ENCODE data around the gene MCL1.
"Not testable (repeated sequence)": the region's sequence is repeated elsewhere in the genome, so short reads cannot be mapped to it uniquely, and the experiment has no call there.

The MCL1 gene

DNA sequence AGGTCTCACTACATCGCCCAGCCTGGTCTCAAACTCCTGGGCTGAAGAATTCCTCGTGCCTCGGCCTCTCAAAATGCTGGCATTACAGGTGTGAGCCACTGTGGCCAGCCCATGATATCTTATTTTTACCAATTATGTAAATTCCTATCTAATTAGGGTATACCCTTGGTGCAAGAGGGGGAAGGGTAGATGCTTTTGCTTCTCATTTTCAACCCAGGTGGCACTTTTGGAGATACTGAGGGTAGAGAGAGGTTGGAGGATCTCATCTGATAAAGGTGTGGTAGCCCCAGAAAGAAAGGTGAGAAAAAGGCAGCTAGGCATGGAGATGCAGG, 32.6 kb upstream of the MCL1 start:
- H3K36me3 ChIP-seq (replicated peaks; ENCODE audit: low read depth, low read length): peaks cover 37% of the 10 kb centered on the region
- TF ChIP-seq EZH2phosphoT487 (IDR thresholded peaks at IDR 0.05; ENCODE audit: low read depth): no peak
- TF ChIP-seq, protein P1, sequence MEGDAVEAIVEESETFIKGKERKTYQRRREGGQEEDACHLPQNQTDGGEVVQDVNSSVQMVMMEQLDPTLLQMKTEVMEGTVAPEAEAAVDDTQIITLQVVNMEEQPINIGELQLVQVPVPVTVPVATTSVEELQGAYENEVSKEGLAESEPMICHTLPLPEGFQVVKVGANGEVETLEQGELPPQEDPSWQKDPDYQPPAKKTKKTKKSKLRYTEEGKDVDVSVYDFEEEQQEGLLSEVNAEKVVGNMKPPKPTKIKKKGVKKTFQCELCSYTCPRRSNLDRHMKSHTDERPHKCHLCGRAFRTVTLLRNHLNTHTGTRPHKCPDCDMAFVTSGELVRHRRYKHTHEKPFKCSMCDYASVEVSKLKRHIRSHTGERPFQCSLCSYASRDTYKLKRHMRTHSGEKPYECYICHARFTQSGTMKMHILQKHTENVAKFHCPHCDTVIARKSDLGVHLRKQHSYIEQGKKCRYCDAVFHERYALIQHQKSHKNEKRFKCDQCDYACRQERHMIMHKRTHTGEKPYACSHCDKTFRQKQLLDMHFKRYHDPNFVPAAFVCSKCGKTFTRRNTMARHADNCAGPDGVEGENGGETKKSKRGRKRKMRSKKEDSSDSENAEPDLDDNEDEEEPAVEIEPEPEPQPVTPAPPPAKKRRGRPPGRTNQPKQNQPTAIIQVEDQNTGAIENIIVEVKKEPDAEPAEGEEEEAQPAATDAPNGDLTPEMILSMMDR (IDR thresholded peaks at IDR 0.05; ENCODE audit: low read depth, low read length): no peak
- H3K9me3 ChIP-seq (ENCODE audit: insufficient read depth, low read length): no peaks in the 10 kb centered on the region
- H3K27ac ChIP-seq (ENCODE audit: low read length): peak overlapping the region; percentile 79
- H3K4me3 ChIP-seq (ENCODE audit: low read length): peak overlapping the region; percentile 7
- peaks cover 48% of the 10 kb centered on the region for H3K4me1 ChIP-seq (ENCODE audit: low read length)
- H3K4me2 ChIP-seq (ENCODE audit: low read length): peak overlapping the region; percentile 51
- no peak overlapping the region for H2AFZ ChIP-seq (ENCODE audit: low read depth, low read length)
- H3K27me3 ChIP-seq (ENCODE audit: low read depth, low read length): no peaks in the 10 kb centered on the region
- peaks cover 18% of the 10 kb centered on the region; the same call in 1 of the 2 replicates for H3K79me2 ChIP-seq (ENCODE audit: low read length)
- H3K9ac ChIP-seq (ENCODE audit: low read length): peak overlapping the region; percentile 12; the same call in 1 of the 2 replicates
- H4K20me1 ChIP-seq (ENCODE audit: insufficient read depth, low read length): no peaks in the 10 kb centered on the region

DNA sequence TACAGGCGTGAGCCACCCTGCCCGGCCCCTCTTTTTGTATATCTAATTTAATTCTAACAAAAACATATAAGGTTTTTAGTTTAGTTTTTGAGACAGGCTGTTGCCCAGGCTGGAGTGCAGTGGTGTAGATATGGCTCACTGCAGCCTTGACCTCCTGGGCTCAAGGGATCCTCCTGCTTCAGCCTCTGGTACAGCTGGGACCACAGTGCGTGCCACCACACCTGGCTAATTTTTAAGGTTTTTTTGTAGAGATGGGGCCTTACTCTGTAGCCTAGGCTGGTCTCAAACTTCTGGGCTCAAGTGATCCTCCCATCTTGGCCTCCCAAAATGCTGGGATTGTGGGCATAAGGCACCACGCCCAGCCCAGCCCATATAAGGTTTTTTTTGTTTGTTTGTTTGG, 31.2 kb upstream of the MCL1 start:
- Histone ChIP-seq H4K20me1 (ENCODE audit: insufficient read depth, low read length) (no peaks in the 10 kb centered on the region), H3K27ac (ENCODE audit: low read length) (no peak overlapping the region), H3K4me1 (ENCODE audit: low read length) (peaks cover 44% of the 10 kb centered on the region), H3K36me3 (replicated peaks; ENCODE audit: low read depth, low read length) (peaks cover 26% of the 10 kb centered on the region), H3K9me3 (ENCODE audit: insufficient read depth, low read length) (no peaks in the 10 kb centered on the region), H3K4me3 (ENCODE audit: low read length) (no peak overlapping the region), H3K27me3 (ENCODE audit: low read depth, low read length) (no peaks in the 10 kb centered on the region), H3K4me2 (ENCODE audit: low read length) (no peak overlapping the region), H3K9ac (ENCODE audit: low read length) (no peak overlapping the region), H2AFZ (ENCODE audit: low read depth, low read length) (no peak overlapping the region), H3K79me2 (ENCODE audit: low read length) (peaks cover 16% of the 10 kb centered on the region; the same call in 1 of the 2 replicates)
- TF ChIP-seq, protein P1 (IDR thresholded peaks at IDR 0.05; ENCODE audit: low read depth, low read length): no peak
- no peak for TF ChIP-seq EZH2phosphoT487 (IDR thresholded peaks at IDR 0.05; ENCODE audit: low read depth)

DNA sequence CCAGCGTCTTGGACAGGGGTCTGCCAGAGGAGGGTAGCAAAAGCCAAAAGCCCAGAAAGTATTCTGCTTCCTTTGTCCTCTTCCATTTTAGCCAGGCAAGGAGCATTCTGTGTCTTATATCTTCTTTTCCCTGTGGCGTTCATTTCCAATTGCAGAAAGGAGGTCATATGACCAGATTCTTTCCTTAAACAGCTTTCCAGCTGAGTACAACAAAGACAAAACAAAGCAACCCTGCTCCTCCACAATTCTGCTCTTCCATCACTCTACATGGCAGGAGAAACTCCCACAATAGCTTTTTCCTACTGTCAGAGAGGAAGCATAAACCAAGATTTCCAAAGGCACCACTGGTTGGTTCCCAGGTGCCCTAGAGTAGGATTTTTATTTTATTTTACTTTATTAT, 30.3 kb upstream of the MCL1 start:
- Histone ChIP-seq H3K9me3 (ENCODE audit: insufficient read depth, low read length) (no peaks in the 10 kb centered on the region), H3K4me2 (ENCODE audit: low read length) (no peak overlapping the region), H2AFZ (ENCODE audit: low read depth, low read length) (no peak overlapping the region), H3K27me3 (ENCODE audit: low read depth, low read length) (no peaks in the 10 kb centered on the region), H3K9ac (ENCODE audit: low read length) (no peak overlapping the region), H3K27ac (ENCODE audit: low read length) (no peak overlapping the region), H3K4me1 (ENCODE audit: low read length) (peaks cover 39% of the 10 kb centered on the region), H3K79me2 (ENCODE audit: low read length) (peaks cover 8% of the 10 kb centered on the region; the same call in 1 of the 2 replicates), H3K4me3 (ENCODE audit: low read length) (no peak overlapping the region), H4K20me1 (ENCODE audit: insufficient read depth, low read length) (no peaks in the 10 kb centered on the region), H3K36me3 (replicated peaks; ENCODE audit: low read depth, low read length) (peaks cover 18% of the 10 kb centered on the region)
- no peak for TF ChIP-seq EZH2phosphoT487 (IDR thresholded peaks at IDR 0.05; ENCODE audit: low read depth)
- TF ChIP-seq, protein P1 (IDR thresholded peaks at IDR 0.05; ENCODE audit: low read depth, low read length): no peak

DNA sequence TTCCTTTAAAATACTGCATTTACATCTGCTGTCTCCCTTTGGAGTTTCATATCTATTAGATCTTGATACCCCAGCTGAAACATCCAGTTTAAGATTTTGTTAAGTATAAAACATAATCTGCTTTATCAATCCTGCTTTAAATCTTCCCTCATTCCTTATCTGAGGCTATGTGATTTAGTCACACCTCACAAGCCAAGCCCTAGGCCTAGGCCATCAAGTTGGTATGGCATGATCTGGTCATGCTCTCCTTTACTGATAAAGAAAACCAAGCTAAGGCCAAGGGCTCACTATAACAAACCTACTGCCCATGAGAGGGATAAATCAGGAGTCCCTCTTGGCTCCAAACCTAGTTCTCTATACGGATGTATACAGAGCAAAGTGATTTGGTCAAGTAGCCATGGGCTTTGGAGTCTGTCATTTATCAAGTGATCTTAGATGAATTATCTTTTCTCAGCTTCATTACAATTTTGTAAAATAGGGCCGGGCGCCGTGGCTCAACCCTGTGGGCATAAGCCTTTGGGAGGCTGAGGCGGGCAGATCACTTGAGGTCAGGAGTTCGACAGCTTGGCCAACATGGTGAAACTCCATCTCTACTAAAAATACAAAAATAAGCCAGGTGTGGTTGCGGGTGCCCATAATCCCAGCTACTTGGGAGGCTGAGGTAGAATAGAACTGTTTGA, 27.2 kb upstream of the MCL1 start:
- no peaks in the 10 kb centered on the region for H3K79me2 ChIP-seq (ENCODE audit: low read length)
- no peak overlapping the region for H3K4me3 ChIP-seq (ENCODE audit: low read length)
- H3K4me2 ChIP-seq (ENCODE audit: low read length): no peak overlapping the region
- H3K9ac ChIP-seq (ENCODE audit: low read length): no peak overlapping the region
- H2AFZ ChIP-seq (ENCODE audit: low read depth, low read length): no peak overlapping the region
- H3K27ac ChIP-seq (ENCODE audit: low read length): no peak overlapping the region
- H3K9me3 ChIP-seq (ENCODE audit: insufficient read depth, low read length): no peaks in the 10 kb centered on the region
- peaks cover 3% of the 10 kb centered on the region for H3K36me3 ChIP-seq (replicated peaks; ENCODE audit: low read depth, low read length)
- TF ChIP-seq EZH2phosphoT487 (IDR thresholded peaks at IDR 0.05; ENCODE audit: low read depth): no peak
- TF ChIP-seq, protein P1 (IDR thresholded peaks at IDR 0.05; ENCODE audit: low read depth, low read length): no peak
- H3K27me3 ChIP-seq (ENCODE audit: low read depth, low read length): no peaks in the 10 kb centered on the region
- peaks cover 10% of the 10 kb centered on the region for H3K4me1 ChIP-seq (ENCODE audit: low read length)
- H4K20me1 ChIP-seq (ENCODE audit: insufficient read depth, low read length): no peaks in the 10 kb centered on the region

DNA sequence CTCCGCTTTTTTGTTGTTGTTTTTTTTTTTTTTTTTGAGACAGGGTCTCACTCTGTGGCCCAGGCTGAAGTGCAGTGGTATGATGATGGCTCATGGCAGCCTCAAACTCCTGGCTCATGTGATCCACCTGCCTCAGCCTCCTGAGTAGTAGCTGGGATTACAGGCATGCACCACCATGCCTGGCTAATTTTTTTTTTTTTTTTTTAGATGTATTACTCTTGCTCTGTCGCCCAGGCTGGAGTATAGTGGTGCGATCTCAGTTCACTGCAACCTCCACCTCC, 26.0 kb upstream of the MCL1 start:
- H3K9me3 ChIP-seq (ENCODE audit: insufficient read depth, low read length); H3K27ac ChIP-seq (ENCODE audit: low read length); H3K27me3 ChIP-seq (ENCODE audit: low read depth, low read length); H3K4me2 ChIP-seq (ENCODE audit: low read length); H2AFZ ChIP-seq (ENCODE audit: low read depth, low read length); H4K20me1 ChIP-seq (ENCODE audit: insufficient read depth, low read length); H3K4me1 ChIP-seq (ENCODE audit: low read length); H3K9ac ChIP-seq (ENCODE audit: low read length); H3K79me2 ChIP-seq (ENCODE audit: low read length); H3K4me3 ChIP-seq (ENCODE audit: low read length); H3K36me3 ChIP-seq (replicated peaks; ENCODE audit: low read depth, low read length): not testable (repeated sequence)
